OCI-M1 (cell line): Measurements from ENCODE around the gene CNBP.
"Not testable (repeated sequence)": the region's sequence is repeated elsewhere in the genome, so short reads cannot be mapped to it uniquely, and the experiment has no call there.

ENCODE experiments used
- DNase-seq: peaks from one replicate; lab custom pipeline; 2025; lab: John Stamatoyannopoulos, UW

CNBP gene

DNA sequence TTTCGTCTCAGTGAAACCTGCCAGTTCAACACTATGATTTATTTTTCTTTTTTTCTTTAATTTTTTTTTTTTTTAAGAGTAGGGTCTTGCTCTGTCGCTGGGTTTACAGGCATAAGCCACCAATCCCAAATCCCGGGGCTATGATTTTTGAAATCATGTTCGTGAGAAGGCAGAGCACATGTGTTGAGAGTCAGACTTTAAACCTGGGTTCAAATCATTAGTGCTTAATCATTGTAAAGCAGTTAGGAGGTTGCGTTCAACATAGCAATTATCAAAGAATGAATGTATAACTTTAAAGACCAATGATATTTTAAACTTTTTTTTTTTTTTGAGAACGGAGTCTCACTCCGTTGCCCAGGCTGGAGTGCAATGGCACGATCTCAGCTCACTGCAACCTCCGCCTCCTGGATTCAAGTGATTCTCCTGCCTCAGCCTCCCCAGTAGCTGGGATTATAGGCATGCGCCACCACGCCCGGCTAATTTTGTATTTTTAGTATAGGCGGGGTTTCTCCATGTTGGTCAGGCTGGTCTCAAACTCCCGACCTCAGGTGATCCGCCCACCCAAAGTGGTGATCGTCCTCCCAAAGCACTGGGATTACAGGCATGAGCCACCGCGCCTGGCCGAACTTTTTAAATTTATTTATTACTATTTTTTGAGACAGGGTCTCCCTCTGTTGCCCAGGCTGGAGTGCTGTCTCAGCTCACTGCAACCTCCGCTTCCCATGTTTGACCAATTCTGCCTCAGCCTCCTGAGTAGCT lies 1.3 kb upstream of the CNBP start:
- not testable (repeated sequence) for DNase-seq

- DNase-seq: peak; percentile 79
Observed at GRCh38 chr3:129184396-129184657, 631 bp upstream of the CNBP start.

DNA sequence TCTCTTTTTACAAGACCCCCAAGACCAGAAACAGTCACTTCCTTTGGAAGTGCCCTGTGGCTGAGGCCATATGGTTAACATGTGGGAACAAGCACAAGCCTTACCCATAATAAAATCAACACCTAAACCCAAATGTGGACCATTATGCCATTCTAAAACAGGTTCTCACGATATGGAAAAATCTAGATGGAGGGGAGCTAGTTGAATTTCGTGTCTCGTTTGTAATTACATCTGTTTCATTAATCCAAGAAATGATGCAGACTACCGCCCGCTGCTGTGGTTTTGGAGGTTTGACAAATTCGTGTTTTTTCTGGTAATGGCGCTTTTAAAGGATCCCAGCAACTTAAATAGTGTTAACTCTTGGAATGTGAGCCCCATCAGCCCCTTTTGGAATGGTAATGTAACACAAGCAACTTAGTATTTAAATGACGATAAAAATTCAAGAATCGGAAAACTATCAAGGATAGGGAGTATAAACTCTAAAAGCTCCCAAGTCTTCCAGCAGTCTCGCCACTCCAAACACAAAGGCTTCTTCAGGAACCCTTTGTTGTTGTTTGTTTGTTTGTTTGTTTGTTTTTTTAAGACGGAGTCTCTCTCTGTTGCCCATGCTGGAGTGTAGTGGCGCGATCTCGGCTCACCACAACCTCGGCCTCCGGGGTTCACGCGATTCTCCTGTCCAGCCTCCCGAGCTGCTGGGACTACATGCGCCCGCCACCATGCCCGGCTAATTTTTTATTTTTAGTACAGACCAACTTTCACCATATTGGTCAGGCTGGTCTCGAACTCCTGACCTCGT lies 1.1 kb downstream of the CNBP start:
- peak; percentile 62 for DNase-seq

- DNase-seq: peak; percentile 32
Observed at GRCh38 chr3:129181819-129182218, 1.9 kb downstream of the CNBP start.

DNA sequence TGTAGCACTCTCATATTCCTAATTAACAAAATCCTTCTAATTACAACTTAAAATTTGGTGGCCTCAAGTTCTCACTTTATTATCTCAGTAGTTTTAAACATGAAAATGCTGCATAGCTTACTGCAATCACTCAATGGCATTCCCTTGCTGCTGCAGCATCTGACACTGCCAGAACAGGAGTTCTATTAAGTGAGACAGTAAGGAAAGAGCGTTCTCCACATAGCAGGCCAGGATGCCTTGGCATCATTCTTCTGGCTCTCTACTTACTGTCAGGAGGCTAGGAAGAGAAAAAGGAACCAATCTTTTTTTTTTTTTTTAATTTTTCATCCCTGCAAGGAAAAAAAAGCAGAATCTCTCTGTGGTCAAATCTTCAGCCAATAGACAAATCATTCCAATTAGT lies 3.2 kb downstream of the CNBP start:
- DNase-seq: no peak

DNA sequence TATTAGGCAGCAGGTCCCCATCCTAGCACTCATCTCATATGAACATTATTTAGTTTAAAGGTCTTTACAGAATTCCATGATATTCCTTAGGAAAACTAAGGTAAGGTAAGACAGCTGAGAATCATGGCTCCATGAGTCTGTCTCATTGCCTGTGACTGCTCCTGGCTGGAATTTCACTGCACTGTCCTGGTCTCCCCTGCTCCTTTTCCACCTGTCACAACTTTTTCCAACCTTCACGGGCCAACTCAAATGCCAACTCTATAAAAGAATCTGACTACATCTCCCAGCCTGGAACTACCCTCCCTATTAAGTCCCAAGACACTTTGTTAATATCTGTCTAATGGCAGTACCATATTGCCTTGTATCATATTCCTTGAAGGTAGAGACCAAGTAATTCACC lies 7.6 kb downstream of the CNBP start:
- no peak for DNase-seq

GRCh38 chr3:129173725-129174124 lies 10.0 kb downstream of the CNBP start:
- no peak for DNase-seq

DNA sequence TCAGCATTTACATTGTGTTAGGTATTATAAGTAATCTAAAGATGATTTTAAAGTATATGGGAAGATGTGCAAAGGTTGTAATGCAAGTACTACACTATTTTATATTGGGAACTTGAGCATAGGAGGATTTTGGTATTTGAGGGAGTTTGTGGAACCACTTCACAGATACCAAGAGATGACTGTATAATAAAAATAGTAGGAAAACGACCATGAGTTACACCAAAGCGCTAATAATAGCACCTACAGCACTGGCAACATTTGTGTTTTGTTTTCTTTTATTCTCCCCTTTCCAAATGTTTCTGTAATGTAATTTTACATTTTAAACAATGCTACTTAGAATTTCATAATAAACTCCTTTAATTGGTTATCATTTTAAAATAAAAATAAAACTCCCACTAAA lies 10.5 kb downstream of the CNBP start:
- no peak for DNase-seq

GRCh38 chr3:129166579-129167332 lies 16.9 kb downstream of the CNBP start:
- no peak for DNase-seq

DNA sequence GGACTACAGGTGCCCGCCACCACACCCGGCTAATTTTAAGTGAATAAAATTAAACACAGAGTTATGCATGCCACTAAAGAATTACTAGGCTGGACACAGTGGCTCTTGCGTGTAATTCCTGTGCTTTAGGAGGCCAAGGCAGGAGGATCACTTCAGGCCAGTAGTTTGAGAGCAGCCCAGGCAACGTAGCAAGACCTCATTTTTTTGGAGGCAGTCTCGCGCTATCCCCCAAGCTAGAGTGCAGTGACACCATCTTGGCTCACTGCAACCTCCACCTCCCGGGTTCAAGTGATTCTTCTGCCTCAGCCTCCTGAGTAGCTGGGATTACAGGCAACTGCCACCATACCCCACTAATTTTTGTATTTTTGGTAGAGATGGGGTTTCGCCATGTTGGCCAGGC lies 18.1 kb downstream of the CNBP start:
- not testable (repeated sequence) for DNase-seq

DNA sequence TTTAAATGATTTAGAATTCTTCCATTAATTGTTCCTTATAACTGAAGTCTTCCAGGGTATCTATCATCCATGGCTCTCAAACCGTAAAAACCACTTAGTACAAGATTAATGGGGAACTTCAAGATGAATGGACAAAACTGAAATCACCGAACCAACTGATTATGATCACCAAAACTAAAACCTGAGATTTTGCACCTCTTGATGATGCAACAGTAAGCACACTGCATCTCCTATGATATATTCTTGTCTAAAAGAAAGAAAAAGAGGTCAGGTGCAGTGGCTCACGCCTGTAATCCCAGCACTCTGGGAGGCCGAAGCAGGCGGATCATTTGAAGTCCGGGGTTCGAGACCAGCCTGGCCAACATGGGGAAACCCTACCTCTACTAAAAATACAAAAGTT lies 19.2 kb downstream of the CNBP start:
- DNase-seq: no peak

GRCh38 chr3:129162729-129163579 lies 20.7 kb downstream of the CNBP start:
- DNase-seq: peak; percentile 54

GRCh38 chr3:129161860-129162271 lies 21.8 kb downstream of the CNBP start:
- peak; percentile 80 for DNase-seq

DNA sequence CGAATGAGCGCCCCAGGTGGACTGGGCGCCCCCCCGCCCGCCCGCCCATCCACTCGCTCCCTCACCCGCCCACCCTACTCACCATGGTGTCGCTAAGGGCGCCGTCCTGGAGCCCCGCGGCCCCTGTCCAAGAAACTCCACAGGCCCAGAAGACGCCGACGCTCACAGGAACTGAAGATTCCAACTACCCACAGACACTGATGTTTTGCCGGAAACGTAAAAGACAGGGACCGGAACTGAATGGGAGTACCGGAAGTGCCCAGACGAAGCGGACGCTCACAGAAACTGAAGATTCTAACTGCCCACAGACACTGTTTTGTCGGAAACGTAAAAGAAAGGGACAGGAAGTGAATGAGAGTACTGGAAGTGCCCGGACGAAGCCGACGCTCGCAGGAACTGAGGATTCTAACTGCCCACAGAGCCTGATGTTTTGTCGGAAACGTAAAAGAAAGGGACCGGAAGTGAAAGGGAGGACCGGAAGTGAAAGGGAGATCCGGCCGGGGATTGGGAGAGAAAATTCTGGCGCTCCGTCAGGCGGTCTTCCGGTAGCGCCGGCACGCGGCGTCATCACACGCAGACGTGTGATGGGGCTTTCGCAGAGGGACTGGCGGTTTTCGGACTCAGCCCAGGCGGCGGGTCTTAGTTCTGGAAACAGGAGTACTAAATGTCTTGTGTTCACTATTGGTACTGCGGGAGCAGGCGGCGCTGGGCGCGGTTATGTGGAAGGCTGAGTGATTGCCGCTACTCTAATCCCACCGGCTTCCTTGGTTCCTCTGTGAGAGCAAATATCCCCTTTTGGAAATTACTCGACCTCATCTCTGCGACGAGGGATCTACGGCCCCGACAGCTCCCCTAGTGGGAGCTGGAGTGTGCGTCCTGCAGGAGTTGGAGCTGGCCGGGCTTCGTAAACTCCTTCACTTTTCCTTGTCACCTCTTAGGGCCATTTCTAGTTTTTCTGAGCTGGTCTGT lies 22.5 kb downstream of the CNBP start, which contains the start of gene ISY1:
TSS of gene ISY1 (minus strand) at position 173 of the 969 bp plus-strand sequence. CDS start at position 85, 88 bp downstream.
- DNase-seq: peak; percentile 97

DNA sequence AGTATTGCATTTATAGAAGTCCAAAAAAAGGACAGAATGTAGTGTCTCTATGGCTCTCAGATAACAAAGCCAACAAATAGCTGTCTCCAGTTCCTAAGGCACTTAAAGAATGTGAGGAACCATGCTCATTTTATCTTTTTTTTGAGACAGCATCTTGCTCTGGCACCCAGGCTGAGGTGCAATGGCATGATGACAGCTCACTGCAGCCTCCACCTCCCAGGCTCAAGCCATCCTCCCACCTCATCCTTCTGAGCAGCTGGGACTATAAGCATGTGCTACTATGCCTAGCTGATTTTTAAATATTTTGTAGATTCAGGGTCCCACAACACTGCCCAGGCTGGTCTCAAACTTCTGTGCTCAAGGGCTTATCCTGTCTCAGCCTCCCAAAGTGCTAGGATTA lies 38.9 kb downstream of the CNBP start:
- no peak for DNase-seq

DNA sequence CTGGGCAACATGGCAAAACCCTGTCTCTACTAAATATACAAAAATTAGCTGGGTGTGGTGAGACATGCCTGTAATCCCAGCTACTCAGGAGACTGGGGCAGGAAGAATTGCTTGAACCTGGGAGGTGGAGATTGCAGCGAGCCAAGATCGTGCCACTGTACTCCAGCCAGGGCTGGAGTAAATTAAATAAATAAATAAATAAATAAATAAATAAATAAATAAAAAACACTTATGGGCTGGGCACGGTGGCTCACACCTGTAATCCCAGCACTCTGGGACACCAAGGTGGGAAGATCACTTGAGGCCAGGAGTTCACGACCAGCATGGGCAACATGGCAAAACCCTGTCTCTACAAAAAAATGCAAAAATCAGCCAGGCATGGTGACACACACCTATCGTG lies 42.7 kb downstream of the CNBP start:
- not testable (repeated sequence) for DNase-seq

DNA sequence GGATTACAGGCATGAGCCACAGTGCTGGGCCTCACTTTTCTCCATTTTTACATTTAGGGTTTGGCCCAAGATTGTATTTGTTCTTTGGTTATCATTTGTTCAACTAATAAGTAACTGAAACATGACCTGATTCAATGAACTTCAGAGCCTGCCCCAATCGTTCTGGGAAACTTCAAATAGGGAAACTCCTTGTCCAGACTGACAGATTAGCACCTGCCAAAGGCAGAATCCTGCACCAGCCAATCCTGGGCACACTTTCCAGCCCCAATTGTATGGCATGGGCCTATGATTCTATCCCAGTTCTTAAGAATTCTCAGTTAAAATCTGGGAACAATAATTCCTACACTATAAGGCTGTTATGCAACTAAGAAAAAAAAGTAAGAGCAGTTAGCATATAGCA lies 43.8 kb downstream of the CNBP start:
- no peak for DNase-seq

DNA sequence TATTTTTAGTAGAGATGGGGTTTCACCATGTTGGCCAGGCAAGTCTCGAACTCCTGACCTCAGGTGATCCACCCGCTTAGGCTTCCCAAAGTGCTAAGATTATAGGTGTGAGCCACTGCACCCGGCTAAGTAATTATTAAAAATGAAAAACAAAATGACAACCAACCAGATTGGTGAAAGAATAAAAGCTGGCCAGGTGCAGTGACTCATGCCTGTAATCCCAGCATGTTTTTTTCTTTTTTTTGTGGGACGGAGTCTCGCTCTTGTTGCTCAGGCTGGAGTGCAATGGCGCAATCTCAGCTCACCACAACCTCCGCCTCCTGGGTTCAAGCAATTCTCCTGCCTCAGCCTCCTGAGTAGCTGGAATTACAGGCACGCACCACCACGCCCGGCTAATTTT lies 47.4 kb downstream of the CNBP start:
- DNase-seq: not testable (repeated sequence)

GRCh38 chr3:129132097-129132866 lies 51.4 kb downstream of the CNBP start:
- DNase-seq: no peak
